ENCODE data around the gene CPEB1.
A peak's percentile ranks its signal among the peaks of the same experiment; 100 is the strongest.
"Not testable (repeated sequence)": the region's sequence is repeated elsewhere in the genome, so short reads cannot be mapped to it uniquely, and the experiment has no call there.

The CPEB1 gene

GRCh38 chr15:82540984-82541431 is 106.2 kb downstream of the CPEB1 start:
- peak; percentile 66 for DNase-seq

DNA sequence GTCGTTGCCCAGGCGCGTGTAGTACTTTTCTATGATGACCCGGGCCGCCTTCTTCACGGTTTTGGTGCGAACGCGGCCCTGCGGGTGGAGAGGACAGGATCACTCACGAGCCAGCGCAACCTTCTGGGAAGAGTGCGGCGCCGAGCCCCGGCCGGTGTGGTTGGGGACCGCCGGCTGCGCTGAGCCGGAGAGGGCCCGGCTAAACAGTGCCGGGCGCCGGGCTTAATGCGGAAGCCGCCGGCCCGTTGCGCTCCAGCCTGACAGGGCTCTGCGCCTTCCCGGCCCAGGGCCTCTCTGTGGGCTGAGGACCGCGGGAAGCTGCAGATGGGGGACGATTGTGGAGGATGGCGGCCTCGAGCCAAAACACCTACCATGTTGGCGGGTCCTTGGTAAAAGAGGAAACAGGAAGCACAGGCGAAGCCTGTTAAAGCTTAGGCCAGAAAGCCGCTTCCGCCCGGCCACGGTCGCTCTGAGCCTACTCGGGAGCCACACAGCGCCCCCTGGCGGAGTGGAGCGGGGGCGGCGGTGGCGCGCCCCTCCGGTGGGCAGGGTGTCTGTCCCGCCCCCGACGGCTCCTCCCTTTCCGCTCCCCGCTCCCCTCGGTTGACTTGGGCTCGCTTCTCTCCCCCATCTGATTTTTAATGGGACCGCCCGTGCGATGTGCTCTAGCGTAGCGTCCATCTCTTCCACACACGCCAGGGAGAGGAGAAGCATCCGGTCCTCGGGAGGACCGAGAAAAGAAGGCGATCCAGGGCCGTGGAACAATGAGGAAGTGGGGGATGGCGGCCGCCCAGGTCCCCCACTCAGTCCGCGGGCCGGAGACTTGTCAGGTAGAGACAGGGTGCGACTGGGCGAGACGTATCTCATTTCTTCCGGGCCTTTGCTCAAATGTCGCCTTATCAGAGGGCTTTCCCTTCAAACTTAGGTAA is 106.8 kb downstream of the CPEB1 start, which contains the start of gene RPS17:
Gene RPS17 (minus strand): TSS at position 403 of the 929 bp plus-strand sequence. CDS start 29 bp downstream, at position 374.
- DNase-seq = peak; percentile 100

DNA sequence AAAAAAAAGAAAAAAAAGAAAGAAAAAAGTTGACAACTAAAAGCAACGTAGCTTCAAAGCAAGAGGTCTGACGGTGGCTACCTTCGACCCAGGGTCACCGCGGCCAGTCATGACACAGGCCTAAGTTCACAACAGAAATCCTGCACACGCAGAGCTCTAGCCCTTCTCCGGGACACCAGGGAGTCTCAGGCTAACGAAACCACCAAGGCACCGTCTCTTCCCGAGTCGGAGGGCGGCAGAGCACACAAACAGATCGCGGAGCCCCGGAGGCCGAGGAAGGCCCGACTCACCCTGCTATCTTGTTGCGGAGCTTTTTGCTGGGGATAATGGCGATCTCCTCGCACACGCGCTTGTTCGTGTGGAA is 107.5 kb downstream of the CPEB1 start:
- DNase-seq = no peak

DNA sequence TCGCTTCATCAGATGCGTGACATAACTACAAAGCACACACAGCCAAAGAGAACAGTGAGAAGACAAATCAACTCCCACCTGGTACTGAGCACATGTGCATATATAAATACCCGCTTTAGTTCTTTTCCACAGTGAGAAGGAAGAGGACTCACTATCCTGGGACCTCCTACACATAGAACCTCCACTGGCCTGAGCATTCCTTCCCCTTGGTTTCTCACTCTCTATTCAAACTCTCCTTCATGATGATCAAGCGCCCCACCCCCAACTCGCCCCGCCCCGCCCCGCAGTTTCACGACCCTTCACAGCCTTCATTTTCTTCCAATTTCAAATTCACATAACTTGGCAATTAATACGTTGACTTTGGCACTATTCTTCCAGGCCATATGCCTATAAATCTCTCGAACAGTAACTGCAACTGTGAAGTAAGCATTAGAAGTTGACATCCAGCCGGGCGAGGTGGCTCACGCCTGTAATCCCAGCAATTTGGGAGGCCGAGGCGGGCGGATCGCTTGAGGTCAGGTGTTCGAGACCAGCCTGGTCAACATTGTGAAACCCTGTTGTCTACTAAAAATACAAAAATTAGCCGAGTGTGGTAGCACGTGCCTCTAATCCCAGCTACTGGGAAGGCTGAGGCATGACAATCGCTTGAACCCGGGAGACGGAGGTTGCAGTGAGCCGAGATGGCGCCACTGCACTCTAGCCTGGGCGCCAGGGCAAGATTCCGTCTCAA is 108.0 kb downstream of the CPEB1 start:
- peak; percentile 67 for DNase-seq

- no peak for DNase-seq
Observed at GRCh38 chr15:82537351-82537908, 109.7 kb downstream of the CPEB1 start.

DNA sequence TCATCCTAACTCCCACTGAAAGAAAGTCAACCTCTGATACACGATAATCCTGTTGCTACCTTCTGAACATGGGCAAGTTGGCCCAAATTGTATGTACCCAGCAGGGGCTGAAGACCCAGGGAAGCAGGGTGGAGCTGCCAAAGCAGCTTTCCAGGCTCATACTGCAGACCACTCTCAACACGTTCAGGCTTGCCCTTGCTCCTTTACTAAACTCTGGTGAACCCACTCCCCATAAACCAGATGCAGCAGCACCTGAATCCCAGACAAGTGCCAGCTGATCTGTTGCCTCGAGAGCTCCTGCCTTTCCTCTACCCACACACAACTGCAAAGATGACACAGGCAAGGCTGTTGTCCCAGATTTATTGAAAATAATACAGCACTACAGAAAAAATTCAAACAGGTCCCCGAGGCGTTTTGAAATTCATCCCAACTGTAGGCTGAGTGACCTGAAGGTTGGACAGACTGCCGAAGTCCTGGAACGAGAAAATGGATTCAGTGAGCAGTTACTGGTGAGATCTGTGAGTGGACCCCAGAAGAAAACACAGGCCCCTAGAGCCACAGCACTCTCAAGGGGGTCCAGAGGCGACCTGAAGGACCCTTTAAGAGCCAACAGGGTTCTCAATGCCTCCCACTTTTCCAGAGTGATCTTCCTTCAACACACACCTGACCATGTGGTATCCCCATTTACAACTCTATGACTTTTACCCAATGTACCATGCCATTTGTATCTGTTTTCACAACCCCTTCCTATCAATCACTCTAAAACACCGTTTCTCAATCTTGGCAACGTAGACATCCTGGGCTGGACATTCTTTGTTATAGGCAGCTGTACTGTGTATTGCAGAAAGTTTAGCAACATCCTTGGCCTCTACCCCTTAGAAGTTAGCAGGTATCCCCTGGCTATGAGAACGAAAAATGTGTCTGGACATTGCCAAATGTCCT is 110.5 kb downstream of the CPEB1 start:
- DNase-seq = peak; percentile 58

DNA sequence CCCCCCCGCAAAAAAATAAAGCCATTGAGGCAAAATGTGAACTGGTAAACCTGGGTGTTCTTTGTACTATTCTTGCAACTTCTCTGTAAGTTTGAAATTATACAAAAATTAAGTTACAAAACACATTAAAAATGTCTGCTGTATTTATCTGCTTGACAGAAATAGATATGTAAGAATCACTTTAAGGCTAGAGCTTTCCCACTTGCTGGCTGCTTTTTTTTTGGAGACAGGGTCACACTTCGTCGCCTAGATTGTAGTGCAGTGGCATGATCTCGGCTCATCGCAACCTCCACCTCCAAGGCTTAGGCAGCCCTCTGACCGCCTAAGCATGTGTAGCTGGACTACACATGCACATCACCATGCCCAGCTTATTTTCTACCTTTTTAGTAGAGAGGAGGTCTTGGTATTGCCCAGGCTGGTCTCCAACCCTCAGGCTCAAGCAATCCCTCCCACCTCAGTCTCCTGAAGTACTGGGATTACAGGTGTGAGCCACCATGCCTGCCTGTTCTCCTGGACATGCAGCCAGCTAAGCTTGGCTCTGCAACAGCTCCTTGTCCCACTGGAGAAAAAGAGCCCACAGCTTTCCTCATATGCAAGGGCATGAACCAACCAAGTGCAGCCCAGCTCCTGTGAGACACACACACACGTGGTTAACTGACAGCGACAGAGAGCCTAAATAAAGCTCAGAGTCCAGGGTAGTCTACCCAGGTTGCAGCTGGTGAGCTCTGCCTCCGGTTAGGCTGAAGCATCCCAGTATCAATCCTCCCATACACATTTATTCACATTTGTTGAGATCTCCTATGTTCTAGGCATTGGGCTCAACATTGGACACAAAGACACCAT is 111.4 kb downstream of the CPEB1 start:
- peak; percentile 70 for DNase-seq

DNA sequence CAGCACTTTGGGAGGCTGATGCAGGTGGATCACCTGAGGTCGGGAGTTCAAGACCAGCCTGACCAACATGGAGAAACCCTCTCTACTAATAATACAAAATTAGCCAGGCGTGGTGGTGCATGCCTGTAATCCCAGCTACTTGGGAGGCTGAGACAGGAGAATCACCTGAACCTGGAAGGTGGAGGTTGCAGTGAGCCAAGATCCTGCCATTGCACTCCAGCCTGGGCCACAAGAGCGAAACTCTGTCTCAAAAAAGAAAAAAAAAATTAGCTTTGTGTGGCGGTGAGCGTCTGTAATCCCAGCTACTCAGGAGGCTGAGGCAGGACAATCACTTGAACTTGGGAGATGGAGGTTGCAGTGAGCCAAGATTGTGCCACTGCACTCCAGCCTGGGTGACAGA is 112.0 kb downstream of the CPEB1 start:
- DNase-seq = peak; percentile 54

- DNase-seq = peak; percentile 49
Observed at GRCh38 chr15:82534457-82534861, 112.7 kb downstream of the CPEB1 start.

GRCh38 chr15:82533801-82534200 is 113.4 kb downstream of the CPEB1 start:
- peak; percentile 55 for DNase-seq

DNA sequence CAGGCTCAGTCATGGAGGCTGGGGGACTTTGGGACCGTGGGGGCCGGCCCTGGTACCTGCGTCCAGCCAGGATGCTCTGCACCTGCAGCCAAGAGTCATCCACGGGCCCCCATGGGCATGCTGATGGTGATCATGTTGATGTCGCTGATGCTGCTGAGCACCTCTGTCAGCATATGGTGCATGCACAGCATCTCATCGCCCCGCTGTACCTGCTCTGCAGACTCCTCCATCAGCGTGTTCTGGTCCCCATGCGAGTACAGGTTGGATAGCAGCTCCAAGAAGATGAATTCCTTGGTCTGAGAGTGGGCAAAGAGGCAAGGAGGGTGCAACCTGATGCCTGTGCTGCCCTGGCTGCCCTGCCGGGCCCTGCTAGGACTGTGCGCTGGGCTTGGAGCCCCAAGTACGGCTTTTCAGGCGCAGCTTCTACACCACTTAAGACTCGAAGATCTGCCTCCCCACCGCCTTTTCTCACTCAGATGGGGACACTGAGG is 114.1 kb downstream of the CPEB1 start:
- peak; percentile 50 for DNase-seq

GRCh38 chr15:82532383-82532990 is 114.7 kb downstream of the CPEB1 start:
- no peak for DNase-seq

GRCh38 chr15:82531496-82532382 is 115.4 kb downstream of the CPEB1 start:
- peak; percentile 48 for DNase-seq

- DNase-seq = peak; percentile 82
Observed at GRCh38 chr15:82530606-82531379, 116.4 kb downstream of the CPEB1 start.

GRCh38 chr15:82530006-82530405 is 117.2 kb downstream of the CPEB1 start:
- DNase-seq = peak; percentile 44

GRCh38 chr15:82513587-82513986 is 133.6 kb downstream of the CPEB1 start:
- not testable (repeated sequence) for DNase-seq

DNA sequence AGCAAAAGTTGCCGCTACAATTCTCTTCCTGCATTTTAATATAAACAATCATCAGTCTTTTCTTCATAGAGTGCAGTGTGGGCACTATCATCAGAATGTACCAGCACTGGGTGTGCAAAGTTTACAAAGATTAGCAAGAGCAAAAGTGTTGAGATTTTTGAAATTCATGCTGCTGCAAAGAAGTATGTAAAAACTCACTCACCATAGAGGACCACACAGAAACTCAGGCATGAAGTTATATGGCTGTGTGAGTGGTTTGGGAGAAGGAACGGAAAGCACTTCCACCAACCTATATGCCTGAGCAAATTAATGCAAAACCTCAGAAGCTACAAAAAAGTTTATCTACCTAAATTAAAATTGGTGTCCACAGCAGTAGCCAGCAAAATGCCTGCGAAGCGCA is 139.5 kb downstream of the CPEB1 start:
- not testable (repeated sequence) for DNase-seq

DNA sequence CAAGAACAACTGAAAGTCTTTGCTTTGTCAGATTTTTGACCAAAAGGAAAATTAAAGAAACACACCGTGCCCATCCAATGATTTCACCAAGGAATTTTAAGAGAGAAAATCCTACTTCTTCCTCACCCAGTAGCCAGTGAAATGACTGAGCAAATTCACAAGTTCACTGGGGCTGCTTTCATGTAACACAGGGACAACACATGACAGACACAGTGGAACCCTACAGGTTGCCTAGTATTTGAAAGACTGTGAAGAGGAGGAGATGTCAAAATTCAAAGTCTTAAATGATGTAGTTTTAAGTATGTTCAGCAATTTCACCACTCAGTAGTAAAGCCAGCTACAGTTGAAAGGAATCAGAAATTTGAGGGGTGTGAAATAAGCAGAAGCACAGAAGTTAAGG is 140.1 kb downstream of the CPEB1 start:
- DNase-seq = not testable (repeated sequence)

GRCh38 chr15:82505842-82506241 is 141.3 kb downstream of the CPEB1 start:
- DNase-seq = not testable (repeated sequence)
